ENCODE data around the gene PTGES2.

DNA sequence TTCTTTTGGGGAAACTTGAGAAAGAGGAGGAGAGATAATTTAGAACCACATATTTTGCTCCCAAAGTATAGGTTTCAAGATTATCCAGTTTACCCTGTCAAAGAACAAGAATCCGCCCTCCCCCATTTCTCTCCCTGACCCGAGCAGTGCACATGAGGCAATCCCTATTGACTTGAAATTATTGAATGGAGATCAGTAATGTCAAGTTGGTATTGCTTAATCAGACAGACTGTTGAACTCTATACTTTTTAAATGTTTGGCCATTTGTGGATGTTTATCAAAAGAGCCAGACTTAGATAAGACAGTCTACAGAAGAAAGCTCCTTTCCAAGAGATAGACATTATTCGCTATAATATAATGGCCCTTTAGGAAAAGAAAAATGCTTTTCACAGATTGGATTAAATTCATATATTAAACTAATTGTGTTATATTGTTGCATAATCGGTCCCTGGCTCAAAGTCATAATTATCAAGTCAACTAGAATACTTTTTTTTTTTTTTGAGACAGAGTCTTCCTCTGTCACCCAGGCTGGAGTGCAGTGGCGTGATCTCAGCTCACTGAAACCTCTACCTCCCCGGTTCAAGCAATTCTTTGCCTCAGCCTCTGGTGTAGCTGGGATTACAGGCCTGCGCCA lies 54.2 kb downstream of the PTGES2 start:
- TF ChIP-seq POLR2A (IDR thresholded peaks at IDR 0.05; ENCODE audit: low read depth, low read length) (no peak), POLR2AphosphoS5 (IDR thresholded peaks at IDR 0.05; ENCODE audit: low read depth, low read length) (no peak), TAF1 (IDR thresholded peaks at IDR 0.05; ENCODE audit: low read depth, low read length) (no peak), POU2F2 (IDR thresholded peaks at IDR 0.05; ENCODE audit: low read depth, low read length) (no peak), SPI1 (IDR thresholded peaks at IDR 0.05; ENCODE audit: low read depth, low read length) (no peak)
